Eye (tissue), 1 donor: Measurements from ENCODE around the gene CR1.
"Not testable (repeated sequence)": the region's sequence is repeated elsewhere in the genome, so short reads cannot be mapped to it uniquely, and the experiment has no call there.

ENCODE experiments used
- DNase-seq: peaks from one replicate; pipeline ENCODE4 v3.0.0-alpha.2; 2015

The CR1 gene

GRCh38 chr1:207682872-207683434 lies 187.0 kb downstream of the CR1 start:
- DNase-seq: not testable (repeated sequence)

DNA sequence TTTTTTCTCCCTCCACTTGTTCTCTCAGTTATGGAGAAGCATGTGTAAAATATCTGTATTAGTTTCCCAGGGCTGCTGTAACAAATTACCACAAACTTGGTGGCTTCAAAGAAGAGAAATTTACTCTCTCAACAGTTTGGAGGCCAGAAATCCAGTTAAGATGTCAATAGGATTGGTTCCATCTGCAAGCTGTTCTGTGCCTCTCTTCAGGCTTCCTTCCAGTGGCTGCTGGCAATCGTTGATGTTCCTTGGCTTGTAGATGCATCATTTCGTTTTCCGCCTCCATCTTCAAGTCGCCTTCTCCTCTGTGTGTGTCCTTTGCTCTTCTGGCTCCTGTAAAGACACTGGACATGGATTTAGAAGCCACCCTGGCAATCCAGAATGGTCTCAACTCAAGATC lies 194.6 kb downstream of the CR1 start:
- DNase-seq: not testable (repeated sequence)

GRCh38 chr1:207691010-207691409 lies 195.1 kb downstream of the CR1 start:
- no peak for DNase-seq
